ENCODE measurements around the gene ADCK1.
"Not testable (repeated sequence)": the region's sequence is repeated elsewhere in the genome, so short reads cannot be mapped to it uniquely, and the experiment has no call there.

The ADCK1 gene, protein sequence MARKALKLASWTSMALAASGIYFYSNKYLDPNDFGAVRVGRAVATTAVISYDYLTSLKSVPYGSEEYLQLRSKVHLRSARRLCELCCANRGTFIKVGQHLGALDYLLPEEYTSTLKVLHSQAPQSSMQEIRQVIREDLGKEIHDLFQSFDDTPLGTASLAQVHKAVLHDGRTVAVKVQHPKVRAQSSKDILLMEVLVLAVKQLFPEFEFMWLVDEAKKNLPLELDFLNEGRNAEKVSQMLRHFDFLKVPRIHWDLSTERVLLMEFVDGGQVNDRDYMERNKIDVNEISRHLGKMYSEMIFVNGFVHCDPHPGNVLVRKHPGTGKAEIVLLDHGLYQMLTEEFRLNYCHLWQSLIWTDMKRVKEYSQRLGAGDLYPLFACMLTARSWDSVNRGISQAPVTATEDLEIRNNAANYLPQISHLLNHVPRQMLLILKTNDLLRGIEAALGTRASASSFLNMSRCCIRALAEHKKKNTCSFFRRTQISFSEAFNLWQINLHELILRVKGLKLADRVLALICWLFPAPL

DNA sequence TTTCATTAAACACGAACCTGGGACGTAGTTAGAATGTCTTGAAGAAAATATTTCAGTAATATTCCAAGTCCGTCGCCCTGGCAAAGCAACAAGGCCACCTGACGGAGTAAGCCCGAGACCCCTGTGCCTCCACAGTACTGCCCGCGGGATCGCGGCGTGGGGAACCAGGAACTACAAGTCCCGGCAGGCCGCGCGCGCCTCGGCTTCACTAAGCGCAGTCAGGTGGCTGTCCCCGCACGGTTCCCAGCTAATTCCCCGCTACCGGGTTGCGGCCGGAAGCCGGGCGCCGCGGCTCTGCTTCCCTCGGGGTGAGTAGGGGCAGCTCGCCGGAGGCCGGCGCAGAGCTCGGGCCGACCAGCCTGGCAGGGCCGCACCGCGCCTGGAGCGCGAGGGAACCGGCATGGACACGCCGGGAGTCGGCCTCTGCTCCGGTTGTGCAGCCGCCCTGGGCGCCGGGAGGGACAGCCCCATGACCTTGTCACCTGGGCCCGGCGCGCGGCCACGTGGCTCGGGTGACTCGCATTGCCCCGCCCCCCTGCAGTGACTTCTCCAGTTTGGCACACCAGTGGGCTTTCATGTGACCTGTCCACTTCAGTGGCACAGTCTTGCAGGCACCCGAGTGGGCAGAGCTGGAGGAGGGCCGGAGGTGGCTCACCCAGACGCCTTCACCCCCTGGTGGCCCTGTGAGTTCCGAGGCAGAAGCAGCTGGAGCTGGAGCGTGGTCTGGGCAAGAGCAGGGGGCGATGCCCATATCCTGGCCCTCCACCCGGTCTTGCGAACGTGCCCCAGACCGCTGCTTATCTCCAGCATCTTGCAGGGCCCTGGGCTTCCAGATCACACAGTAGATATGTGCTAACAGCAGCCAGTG is at the start of gene ADCK1:
TSS of gene ADCK1 (plus strand) at position 247 of the 868 bp plus-strand sequence. CDS start 18,870 bp downstream, outside the sequence.
- peak; percentile 49 for DNase-seq (ENCODE audit: low read depth)

DNA sequence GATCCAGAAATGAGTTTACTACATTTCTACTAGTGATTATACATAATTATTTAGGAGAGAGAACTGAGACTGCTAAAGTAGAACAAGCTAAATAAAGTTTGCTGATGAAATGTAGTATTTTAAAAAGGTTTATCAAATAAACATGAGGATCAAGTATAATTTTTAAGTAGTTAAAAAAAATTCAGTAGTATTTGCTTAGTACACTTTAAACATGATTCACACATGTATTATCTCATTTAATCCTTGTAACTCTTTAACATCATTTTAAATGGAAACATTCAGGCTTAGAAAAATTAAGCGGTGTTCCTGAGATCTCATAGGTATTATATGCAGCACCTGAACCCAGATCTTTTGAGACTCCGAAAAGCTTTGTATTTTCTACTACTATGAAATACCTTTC is 47.6 kb upstream of the ADCK1 start:
- no peak for DNase-seq (ENCODE audit: low read depth)

DNA sequence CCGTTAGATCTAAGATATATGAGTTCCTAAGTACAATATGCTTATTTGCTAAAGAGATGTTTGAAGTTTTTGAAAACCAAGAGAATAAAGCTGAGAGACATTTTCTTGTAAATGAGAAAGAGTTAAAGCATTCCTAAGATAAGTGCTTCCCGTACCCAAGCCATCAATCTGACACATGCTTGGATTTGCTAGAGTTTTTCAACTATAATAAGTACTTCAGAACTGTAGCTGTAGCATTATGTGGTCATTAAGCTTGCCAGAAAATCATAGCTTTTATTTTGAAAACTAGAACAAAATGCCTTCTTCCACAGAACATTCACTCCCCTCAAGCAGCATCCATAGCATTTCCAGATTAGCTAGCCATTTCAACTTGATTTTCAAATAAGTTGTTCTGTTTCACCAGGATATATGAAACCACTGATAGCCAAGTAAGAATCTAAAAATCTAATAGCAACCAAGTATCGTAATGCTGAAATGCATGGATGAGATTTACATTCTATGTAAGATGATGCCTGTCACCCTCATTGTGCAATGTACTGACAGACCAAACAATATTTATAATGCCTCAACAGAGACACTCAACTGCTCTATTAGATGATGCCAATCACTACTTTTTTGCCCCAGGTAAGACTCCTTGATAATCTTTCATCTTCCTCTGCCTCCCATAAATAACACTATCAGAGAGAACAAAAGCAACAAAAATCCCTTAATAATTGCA is 47.0 kb upstream of the ADCK1 start:
- DNase-seq (ENCODE audit: low read depth): no peak

DNA sequence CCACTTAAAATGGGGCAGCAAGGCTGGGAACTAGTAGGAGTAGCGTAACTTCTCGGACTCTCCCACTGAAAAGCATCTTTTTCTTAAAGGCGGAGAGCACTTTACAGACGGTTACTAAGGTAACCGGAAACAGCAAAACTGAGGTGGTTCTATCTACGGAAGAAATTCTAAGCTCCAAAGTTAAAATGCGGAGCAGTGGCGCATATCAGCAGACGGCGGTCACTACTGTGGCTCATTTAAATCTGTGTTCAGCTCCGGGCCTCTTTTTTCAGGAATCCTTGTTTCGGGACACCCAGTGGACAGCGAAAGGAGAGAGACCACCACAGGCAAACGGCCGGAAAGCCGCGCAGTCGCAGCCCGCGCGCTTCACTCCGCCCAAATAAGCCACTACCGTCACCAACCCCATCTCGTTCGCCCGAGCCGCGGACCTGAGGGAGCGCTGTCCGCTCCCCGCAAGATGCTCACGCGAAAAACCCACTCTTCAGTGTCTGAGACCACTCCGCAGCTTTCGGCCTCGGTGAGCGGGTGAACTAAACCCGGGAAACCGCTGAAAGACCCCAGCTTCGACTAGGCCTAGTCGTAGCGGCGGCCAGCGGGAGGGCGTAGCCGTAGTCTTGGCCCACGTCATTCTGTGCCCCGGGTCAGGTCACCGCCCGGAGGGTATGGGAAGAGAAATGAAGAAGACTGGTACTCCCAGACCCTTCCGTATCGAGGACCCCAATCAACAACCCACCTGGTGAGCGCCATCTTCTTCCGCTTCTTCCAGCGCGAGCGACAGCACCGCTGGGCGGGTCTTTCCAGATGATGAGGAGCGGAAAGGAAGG is 39.3 kb upstream of the ADCK1 start, which contains the start of gene SNW1:
TSS of gene SNW1 (minus strand) at position 776 of the 824 bp plus-strand sequence. CDS start at position 747, 29 bp downstream.
- DNase-seq (ENCODE audit: low read depth): peak; percentile 89

DNA sequence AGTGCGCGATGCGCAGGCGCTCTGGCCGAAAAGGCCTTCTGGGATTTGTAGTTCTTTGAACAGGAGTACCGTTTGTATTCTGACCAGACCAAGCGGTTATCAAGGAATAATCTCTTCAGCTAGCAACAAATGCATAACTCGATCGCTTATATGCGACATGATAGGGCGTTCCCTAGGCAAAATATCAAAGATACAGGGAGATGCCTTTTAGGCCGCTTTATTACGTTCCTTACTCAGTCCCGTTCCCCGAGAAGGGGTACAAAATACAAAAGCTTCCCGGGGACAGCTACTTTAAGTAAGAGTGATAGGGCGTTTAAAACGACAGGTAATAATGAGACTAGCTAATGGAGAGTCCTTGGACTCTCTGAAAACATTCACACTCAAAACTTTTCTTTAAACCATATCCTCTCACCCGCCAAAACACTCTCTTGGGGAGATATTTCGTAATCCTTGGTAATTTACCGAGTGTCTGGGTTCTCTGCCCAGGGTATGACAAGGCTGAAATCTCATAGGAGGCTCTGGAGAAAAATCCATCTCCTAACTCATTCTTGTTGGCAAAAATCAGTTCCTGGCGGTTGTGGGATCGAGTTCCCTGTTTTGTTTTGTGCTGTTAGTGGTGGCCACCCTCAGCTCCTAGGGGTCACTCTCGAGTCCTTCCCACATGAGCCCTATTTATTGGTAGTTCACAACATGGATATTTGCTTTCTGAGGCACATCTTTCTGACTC is 38.5 kb upstream of the ADCK1 start:
- peak; percentile 89 for DNase-seq (ENCODE audit: low read depth)

DNA sequence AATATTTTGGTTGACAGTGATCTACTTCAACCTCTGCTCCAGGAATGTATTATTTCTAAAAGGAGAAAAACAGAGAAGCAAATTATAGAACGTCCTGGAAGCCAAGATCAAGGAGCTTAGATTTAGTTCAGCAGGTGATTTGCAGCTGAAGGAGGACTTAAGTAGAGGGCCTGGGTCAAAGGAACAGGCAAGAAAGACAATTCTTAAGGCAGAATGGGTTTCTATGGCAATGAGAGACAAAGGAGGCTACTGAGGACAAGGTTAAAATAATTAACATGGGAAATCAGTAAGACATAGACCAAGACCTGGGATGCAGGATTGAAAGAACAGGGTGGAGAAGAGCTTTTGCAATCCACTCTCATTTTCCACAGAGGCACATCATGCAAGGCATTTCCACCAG is 36.6 kb upstream of the ADCK1 start:
- no peak for DNase-seq (ENCODE audit: low read depth)

DNA sequence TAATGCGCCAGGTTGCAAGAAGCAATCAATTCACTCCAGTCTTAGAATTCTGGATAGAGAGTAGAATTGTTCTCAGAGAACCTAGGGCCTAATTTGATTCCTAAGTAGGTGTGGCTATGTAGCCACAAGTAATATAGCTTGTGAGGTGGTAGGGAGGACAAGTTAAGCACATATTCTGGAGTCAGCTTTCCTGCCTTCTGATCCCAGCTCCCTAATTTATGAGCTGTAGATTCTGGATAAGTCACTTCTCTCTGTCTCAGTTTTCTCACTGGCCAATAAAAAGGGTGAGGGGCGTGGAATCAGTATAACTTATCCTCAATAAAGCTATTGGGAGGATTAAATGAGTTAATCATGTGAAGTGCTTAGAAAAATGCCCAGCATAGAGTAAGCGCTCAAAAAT is 35.9 kb upstream of the ADCK1 start:
- DNase-seq (ENCODE audit: low read depth): no peak

DNA sequence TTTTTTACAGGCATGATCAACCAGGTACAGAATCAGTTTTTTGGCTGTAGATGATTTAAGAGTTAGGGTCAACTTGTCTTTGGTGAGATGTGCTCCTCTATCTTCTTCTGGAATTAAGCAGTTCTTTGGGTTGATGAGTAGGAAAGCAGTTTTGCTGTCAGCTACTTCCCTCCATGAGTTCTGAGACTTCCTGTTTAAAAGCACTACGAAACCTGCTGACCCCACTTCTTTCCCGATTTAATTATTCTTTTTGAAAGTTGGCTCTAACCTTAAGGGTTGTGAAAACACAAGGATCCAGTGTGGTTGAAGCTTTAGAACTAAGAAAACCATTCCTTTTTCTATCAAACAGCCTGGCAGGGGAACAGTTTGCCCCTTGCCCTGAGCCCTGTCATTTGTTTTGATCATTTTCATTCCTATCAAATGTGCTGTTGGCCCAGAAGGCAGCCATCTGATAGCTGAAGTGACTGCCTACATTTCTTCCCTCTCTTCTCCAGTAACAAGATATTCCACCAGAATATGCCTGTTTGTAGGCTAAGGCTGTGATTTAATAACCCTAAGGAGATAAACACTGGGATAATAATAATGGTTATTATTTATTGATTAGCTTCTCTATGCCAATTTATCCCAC is 31.4 kb upstream of the ADCK1 start:
- DNase-seq (ENCODE audit: low read depth): not testable (repeated sequence)

DNA sequence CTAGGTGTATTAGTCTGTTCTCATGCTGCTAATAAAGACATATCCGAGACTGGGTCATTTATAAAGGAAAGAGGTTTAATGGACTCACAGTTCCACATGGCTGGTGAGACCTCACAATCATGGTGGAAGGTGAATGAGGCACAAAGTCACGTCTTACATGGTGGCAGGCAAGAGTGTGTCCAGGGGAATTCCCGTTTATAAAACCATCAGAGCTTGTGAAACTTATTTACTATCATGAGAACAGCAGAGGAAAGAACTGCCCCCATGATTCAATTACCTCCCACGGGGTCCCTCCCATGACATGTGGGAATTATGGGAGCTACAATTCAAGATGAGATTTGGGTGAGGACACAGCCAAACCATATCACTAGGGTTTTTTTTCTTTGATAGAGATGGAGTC is 25.9 kb upstream of the ADCK1 start:
- DNase-seq (ENCODE audit: low read depth): not testable (repeated sequence)

DNA sequence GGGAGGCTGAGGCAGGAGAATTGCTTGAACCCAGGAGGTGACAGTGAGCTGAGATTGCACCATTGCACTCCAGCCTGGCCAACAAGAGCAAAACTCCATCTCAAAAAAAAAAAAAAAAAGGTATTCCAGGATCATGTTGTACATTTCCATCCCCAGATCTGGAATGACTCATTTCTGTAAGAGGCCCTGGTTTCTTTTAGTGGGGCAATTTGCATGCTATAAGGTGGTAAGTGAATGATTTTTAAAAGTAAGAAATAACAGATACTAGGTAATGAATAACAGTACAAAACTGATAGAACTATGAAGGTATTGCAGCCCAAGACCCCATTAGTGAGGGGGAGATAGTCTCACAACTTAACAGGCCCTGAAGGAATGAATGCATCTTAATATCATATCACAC is 17.7 kb upstream of the ADCK1 start:
- no peak for DNase-seq (ENCODE audit: low read depth)

DNA sequence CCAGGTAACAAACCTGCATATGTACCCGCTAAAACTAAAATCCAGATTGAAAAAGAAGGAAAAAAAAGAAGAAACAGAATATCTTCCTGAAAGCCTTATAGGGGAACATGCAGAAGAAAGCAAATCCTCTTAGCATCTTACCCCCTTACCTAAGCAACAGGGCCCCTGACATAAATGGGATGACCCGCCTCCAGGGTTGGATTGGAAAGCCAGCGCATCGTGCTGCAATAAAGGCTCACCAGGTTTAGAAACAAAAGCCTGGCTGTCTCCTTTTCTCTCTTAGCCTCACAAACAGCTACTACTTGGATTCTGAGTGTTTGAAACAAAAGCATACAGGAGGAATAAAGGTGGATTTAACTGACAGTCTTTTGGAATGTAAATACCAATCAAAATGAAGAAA is 13.8 kb upstream of the ADCK1 start:
- DNase-seq (ENCODE audit: low read depth): no peak

DNA sequence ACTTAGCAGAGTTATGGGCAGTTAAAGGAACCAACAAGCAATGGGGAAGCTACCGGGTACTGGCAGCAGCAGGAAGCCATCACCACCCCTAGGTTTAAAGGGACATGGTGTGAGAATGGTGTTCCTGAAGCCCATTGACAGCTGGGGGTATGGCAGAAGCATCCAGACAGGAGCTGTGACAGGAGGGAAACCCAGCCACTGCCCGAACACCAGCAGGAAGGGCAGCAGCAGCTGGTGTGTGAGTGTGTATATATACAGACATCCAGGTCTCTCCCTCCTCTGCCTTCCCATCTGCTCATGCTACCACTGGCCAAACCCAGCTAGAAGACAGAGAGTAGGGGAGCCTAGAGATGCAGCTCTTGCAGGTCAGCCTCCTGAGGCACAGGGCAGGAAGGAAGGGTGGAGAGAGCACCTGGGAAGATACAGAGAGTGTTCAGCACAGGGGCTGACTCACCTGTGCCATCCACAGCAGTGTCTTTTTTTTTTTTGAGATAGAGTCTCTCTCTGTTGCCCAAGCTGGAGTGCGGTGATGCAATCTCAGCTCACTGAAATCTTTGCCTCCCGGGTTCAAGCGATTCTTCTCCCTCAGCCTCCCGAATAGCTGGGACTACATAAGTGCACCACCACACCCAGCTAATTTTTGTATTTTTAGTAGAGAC is 9.2 kb upstream of the ADCK1 start:
- no peak for DNase-seq (ENCODE audit: low read depth)

DNA sequence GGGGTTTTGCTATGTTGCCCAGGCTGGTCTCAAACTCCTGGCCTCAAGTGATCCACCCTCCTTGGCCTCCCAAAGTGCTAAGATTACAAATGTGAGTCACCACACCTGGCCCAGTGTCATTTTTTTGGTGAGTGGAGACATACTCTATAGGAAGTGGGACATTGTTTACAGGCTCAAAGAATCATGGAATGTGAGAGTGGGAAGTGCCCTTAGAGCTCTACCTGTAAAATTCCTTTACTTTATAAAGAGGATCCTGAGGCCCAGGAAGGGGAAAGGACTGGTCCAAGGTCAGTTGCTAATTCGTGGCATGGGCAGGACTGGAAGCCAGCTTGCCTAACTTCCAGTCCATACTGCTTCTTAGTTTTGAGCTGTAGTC is 8.7 kb upstream of the ADCK1 start:
- no peak for DNase-seq (ENCODE audit: low read depth)

DNA sequence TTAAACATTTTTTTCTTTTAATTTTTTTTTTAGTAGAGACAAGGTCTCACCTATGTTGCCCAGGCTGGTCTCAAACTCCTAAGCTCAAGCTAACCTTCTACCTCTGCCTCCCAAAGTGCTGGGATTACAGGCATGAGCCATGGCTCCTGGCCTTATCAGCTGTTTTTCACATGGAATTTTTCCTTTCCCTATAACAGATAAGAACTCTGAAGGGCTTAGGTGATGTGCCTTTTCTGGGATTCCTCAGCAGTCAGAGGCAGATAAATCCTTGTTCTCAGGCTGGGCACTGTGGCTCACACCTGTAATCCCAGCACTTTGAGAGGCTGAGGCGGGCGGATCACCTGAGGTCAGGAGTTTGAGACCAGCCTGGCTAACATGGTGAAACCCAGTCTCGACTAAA is 6.7 kb upstream of the ADCK1 start:
- not testable (repeated sequence) for DNase-seq (ENCODE audit: low read depth)

DNA sequence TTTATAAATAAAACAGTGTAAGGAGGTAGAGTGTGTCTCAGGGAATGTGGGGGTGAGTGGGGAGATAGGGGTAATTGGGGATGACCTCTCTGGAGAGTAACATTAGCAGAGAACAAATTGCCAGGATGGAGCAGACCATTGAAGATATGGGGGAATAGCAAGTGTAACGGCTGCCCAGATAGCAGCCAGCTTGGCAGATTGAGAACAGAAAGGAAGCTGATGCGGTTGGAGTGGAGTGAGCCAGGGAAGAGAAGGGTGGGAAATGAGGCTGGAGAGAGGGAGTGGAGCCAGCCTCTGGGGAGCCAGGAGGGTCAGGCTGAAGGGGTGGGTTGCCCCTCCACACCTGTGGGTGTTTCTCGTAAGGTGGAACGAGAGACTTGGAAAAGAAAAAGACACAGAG is 5.6 kb upstream of the ADCK1 start:
- DNase-seq (ENCODE audit: low read depth): no peak

DNA sequence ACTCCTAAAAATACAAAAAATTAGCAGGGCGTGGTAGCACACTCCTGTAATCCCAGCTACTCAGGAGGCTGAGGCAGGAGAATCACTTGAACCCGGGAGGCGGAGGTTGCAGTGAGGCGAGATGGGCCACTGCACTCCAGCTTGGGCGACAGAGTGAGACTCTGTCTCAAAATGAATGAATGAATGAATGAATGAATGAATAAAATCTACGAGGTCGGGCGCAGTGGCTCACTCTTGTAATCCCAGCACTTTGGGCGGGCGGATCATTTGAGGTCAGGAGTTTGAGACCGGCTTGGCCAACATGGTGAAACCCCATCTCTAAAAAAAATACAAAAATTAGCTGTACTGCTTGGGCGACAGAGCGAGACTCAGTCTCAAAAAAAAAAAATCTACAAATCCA is 453 bp upstream of the ADCK1 start:
- not testable (repeated sequence) for DNase-seq (ENCODE audit: low read depth)

DNA sequence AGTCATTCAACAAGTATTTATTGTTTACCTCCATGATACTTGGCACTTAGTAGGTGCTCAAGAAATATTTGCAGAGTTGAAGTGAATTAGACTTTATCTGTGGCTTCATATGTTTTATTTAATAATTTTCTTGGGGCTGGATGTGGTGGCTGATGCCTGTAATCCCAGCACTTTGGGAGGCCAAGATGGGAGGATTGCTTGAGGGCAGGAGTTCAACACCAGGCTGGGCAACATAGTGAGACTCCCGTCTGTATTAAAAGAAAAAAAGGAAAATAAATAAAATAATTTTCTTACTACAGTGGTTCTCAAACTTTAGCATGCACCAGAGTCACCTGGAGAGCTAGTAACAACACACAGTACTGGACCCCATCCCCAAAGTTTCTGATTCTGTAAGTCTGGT is 905 bp downstream of the ADCK1 start:
- no peak for DNase-seq (ENCODE audit: low read depth)

DNA sequence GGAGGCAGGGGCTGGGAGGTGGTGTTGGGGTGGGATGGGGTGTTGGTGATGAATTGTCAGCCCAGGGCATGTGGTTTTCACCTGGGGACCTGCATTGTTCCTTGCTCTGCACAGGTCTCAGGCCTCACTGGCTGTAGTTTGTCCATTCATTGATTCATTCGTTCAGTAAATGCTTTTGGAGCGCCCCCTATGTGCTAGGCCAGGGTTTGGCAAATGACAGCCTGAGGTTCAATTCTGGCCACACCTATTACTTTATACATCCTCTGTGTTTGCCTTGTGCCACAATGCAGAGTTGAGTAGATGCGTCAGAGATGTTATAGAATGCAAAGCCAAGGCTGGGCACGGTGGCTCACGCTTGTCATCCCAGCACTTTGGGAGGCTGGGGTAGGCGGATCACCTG is 4.7 kb downstream of the ADCK1 start:
- DNase-seq (ENCODE audit: low read depth): no peak

DNA sequence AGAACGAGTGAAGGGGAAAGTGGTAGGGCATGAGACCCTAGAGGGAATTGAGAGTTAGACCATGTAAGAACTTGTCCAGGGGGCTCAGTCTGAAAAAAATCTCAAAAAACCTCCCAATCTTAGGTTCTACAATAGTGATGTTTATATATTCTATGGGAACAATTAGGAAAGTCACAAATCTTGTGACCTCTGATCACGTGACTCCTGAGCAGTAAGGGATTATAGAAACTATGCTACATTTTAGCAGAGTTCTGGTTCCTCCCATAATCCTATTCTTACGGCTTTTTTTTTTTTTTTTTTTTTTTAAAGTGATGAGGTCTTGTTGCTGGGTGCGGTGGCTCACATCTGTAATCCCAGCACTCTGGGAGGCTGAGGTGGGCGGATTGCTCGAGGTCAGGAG is 5.8 kb downstream of the ADCK1 start:
- DNase-seq (ENCODE audit: low read depth): no peak

DNA sequence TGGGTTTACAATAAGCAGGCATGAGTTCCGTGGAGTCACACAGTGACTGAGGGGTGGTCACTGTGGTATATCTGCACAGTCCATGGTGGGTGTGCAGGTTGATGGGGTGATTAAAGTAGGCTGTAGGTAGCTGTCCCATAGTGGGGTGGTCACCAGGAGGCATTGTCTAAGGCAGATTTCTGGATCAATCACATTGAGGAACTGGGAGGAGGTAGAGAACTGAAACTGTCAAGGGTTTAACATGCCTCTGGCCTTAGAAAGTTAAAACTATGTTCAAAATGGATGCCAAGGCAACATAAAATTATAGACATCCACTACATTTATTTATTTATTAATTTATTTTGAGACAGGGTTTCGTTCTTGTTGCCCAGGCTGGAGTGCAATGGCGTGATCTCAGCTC is 8.3 kb downstream of the ADCK1 start:
- no peak for DNase-seq (ENCODE audit: low read depth)
